HG02870 (cell line): ENCODE results near the gene CSMD2.

ENCODE experiments used
- ATAC-seq: cut with Tn5 transposase; IDR thresholded peaks from one replicate; pipeline ENCODE4 v1.9.1; 2021; ENCODE audit warnings: mild to moderate bottlenecking, moderate library complexity; ENCODE audit not compliant: unreplicated experiment

CSMD2 gene

DNA sequence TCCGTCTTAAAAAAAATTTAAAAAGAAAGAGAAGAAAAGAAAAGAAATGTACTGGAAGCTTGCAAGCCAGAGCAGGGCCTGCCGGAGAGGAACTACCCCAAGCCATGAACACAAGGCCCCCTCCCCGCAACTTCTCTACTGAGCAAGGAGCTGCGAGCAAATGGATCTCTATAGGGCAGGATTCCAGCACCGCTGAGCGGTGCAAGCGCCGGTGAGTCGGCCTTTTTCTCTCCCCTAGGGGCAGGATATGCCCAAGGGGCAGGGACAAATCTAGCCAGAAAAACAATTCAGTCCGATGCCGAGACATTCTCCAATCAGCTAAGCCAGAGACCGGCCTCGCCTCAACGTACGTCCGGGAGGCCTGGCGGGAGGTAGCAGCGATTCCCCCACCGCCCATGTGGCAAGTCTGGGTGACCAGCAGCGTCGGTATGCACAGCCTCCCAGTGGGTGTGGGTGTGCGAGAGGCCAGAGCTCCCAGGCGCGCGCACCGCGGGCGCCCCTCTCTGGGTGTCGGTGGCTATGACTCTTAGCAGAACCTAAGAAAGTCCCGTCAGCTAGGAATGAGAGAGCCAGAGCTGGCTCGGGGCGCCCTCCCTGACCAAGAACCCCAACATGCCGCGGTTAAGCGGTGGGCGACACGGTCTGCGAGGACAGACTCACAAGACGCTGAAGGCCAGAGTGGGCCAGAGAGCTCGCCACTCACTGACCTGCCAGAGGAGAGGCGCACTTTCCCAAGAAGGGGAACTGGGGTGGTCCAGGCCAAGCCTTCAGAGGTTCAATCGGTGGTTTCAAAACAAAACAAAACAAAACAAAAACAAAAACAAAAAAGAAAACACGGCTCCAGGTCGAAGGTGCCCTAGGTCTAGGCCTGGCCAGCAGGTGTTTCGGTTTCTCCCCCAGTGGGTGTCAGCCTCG, 1.9 kb downstream of the CSMD2 start:
- ATAC-seq, result no peak

DNA sequence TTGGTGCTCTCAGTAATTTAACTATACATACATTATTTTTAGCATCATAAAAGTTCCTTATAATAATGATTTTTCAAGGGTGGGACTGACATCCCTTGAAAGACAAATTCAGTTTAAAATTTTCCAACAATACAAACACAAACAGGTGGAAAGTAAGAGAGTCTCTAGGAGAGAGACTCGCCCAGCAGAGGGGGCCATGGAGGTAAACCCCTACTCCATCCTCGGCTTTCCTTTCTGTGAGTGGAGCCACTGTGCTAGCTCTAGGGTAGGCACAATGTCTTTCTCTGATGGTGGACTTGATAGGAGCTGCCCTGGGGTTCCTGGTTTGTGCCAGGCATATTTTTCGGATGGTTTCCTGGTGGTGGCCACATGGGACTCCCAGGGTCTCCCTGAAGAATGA, 8.3 kb downstream of the CSMD2 start:
- ATAC-seq, result no peak

DNA sequence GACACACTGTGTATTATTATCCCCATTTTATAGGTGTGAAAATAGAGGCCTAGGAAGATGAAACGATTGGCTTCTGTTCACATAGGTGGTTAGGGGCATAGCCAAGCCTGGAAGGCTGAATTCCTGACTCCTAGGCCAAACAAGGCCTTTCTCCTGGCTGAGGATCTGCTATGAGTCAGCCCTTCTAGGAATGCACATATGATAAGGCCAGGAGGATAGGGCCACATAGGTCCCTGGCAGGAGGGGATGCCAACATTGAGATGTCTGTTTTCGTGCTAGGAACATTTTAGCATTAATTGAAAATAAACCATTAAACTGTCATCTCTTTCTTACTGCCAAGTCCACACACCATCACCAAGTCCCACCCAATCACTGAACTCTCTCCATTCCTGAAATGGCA, 9.2 kb downstream of the CSMD2 start:
- no peak for ATAC-seq

DNA sequence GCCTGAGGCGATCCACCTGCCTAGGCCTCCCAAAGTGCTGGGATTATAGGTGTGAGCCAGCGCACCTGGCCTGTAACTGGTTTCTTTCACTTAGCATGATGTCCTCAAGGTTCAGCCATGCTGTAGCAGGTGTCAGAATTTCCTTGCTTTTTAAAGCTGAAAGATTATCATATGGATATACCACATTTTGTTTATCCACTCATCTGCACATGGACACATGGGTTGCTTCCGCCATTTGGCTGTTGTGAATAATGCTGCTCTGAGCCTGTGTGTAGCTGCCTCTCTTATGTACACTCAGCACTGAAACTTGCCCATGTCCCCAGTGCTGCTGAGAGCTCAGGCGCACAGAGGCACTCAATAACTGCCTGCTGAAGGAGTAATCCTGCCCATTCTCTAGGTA, 11.8 kb downstream of the CSMD2 start:
- ATAC-seq, result no peak

DNA sequence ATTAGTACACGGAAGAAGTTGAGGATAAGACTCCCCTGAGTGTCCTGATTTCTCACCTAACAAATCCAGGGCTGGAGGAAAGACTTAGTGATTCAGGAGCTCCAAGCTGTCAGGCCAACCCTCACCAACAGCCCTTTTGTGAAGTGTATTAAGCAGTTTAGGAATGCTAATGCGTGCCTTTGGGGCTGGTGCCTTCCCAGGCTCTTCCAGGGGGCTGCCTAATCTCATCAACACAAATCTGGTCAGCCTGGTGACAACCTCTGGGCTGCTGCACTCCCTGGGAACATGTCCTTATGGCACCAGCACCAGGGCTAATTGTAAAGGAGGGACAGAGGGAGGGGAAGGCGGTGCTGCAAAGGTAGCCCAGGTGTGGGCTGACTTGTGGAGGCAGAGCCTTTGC, 15.5 kb downstream of the CSMD2 start:
- no peak for ATAC-seq

DNA sequence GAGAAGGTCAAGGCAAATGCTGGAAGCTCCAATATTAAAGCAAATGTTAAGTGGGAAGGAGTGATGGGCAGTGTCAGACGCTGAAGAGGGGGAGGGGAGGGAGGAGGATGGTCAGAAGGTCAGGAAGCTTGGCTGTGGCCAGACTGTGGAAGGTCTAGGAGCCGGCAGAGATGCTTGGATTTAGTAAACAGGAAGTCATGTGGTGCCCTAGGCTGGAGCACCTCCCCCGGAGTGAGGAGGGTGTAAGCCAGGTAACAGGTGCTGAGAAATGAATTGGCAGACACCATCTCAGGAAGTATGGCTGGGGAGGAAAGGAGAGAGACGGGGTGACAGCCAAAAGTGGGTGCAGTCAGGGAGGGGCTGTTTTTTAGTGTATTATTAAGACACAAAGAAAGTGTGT, 17.7 kb downstream of the CSMD2 start:
- no peak for ATAC-seq

DNA sequence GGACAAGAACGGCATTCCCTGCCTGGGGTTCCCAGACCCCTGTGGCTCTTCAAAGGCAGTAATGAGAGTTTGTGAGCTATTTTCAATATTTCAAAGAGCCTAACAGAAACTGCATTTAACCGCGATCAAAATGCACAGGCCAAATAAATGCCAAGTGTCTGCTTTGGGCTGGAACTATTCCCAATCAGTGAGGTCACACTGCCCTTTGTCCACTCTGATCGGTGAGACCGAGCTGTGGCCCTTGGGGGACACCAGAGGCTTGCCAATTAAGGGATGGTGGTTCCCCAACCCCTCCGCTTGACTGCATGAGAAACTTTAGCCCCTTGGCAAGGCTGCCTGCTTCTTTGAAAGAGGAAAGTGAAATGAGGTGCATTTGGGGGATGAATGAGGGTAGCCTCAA, 20.3 kb downstream of the CSMD2 start:
- ATAC-seq, result no peak

DNA sequence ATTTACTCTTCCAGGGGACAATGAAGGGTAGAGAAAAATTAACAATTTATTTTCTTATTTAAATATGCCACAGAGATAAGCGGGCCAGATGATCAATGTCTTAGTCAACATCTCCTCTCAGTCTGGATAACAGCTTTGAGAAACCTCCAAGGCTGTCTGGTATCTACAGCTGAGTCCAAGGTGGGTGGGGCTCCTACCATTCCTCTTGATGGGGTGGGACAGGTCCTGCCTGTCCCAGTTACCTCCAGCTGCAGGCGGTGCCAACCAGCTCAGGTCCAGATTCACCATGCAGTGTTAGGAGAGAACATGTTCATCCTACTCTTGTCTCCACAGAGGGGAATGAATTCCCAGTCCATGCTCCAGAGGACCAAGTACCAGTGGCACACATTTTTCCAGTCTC, 21.1 kb downstream of the CSMD2 start:
- no peak for ATAC-seq

DNA sequence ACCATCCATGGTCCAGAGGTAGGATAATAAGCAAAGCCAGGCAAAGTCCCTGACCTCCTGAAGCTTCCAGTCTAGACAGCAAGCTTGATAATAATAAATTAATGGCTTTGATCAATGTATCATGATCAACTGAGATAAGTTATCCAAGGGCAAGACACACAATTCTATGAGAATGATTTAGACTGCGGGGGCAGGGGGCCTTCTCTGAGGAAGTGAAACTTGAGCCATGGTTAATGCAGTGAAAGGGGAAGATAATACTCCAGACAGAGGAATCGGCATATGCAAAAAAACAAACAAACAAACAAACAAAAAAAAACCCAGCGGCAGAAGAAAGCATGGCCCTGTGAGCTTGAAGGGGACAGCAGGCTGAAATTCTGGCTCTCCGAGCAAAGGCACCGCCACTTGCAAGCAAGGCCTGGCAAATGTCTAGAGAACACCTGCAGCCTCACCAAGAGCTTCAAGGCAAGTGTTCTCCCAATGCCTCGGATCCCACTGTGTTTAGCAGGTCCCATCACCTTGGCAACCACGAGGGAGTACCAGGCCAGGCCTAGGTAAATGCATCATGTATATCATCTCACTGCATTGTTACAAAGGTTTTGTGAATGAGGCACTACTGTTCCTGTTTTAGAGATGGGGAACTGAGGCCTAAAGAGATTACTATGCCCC, 24.9 kb downstream of the CSMD2 start:
- no peak for ATAC-seq

DNA sequence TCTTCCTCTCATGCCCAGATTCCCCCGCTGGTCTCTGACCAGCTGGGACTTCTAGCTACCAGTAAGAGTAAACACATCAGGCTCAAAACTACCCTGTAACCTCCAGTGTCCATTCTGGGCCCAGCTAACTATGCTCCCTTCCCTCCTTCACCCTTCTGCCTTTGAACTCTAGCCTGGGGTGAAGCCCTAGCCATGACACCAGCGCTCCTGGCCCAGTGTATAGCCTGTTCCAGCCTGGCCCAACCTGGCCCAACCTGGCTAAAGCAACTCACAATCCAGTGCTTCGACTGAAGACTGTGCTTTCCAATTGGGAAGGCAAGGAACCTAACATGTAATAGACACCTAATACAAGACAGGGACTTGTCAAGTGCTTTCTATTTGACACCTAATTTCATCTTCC, 27.6 kb downstream of the CSMD2 start:
- ATAC-seq, result no peak

DNA sequence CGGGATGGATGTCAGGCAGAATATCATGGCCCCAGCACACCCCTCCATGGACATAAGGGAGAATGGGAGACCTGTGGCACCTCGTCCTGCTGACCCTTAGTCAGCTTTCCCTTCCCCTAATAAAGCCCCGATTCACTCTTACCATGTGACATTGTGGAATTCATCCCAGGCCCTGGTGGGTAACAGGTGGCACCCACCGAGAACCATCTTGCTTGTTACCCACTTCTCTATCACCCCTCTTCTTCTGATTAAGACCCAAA, 32.9 kb downstream of the CSMD2 start:
- no peak for ATAC-seq

DNA sequence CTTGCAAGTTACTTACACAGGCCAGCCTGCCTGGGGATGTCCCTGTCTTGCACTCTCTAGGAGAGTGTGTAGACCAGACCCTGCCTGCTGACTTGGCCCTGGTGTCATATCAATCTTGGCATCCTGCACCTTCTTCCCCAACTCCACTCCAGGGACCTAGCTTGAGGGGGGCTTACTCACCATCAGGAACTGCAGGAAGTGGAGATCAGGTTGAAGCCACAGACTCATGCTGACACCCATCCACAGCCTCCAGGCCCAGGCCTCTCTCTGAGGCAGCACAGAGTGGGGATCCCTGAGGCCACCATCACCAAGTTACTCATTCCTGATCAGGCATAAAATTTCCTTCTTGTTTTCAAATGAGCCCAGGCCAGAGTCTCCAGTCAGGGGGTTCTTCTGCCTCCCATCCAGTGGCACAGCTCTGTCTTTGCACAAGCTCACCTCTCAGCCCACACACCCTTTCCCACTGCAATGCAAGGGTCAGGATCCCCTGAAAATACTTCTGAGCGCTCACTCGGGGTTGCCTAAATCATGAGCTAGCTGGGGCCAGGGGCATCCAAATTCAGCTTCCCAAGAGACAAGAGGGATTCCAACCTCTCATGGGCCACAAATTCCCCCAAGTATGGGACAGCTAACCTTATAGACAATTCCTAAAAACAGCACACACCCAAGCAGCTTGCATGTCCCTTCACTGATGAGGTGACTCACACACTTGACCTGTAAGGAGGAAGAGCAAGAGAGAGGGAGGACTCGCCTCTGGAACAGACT, 33.5 kb downstream of the CSMD2 start:
- no peak for ATAC-seq

DNA sequence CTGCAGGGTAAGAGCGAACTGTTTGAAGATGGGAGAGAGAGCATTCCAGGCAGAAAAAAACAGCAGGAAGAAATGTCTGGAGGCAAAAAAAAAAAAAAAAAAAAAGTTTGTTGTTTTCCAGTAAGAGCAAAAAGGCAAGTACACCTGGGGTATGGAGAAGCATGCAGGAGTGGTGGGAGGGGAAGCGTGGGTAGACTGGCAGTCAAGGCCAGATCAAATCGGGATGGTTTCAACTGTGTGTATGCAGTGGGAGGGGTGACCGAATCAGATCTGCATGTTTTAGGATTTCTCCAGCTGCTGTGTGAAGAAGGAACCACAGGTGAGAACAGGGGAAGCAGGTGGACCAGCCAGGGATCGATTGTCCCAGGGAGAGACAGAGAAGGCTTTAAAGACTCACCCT, 34.7 kb downstream of the CSMD2 start:
- ATAC-seq, result no peak

DNA sequence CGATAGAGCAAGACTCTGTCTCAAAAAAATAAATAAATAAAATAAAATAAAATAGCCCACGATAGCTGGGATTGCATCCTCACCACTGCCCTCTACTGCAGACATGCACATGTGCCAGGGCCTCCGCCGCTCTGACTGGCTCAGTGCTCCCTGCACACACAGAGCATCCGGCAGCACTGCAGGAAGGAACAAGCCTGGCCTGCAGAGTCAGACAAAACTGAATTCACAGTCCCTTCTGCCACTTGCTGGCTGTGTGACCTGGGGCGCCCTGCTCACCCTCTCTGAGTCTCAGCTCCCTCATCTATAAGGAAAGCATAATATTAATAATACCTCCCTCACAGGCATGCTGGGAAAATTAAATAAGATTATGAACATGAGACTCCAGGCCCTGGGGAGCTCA, 35.4 kb downstream of the CSMD2 start:
- ATAC-seq, result no peak

DNA sequence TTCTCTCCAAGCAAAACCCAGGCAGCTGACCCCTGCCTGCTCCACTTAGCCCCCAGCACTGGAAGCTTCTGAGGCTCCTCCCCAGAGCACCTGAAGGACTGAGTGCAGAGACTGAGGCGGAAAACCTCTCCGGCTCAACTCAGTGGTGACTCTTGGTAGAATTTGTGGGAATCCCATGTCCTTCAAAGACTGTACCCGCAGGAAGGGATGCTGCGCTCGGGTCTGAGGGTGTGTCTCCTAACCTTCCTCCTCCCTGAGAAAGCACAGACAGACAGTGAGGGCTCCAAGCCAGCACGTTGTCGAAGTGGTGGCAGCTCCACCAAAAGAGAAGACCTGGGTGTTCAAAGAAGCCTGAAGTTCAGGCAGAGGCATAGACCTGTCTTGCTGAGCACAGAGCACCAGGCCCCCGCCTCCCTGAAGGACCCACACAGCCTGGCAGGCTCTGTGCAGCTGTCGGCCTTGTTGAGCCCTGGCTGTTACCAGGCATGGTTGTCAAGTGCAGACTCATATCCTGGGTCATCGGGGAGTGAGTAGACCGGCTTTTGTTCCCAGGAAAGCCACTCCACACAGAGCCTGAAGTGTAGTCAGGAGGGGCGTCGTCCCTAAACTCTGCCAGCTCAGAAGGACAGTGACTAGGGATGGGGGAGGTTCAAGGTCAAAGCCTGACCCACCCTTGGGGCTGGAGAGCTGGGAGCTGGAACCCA, 36.7 kb downstream of the CSMD2 start:
- ATAC-seq, result no peak

DNA sequence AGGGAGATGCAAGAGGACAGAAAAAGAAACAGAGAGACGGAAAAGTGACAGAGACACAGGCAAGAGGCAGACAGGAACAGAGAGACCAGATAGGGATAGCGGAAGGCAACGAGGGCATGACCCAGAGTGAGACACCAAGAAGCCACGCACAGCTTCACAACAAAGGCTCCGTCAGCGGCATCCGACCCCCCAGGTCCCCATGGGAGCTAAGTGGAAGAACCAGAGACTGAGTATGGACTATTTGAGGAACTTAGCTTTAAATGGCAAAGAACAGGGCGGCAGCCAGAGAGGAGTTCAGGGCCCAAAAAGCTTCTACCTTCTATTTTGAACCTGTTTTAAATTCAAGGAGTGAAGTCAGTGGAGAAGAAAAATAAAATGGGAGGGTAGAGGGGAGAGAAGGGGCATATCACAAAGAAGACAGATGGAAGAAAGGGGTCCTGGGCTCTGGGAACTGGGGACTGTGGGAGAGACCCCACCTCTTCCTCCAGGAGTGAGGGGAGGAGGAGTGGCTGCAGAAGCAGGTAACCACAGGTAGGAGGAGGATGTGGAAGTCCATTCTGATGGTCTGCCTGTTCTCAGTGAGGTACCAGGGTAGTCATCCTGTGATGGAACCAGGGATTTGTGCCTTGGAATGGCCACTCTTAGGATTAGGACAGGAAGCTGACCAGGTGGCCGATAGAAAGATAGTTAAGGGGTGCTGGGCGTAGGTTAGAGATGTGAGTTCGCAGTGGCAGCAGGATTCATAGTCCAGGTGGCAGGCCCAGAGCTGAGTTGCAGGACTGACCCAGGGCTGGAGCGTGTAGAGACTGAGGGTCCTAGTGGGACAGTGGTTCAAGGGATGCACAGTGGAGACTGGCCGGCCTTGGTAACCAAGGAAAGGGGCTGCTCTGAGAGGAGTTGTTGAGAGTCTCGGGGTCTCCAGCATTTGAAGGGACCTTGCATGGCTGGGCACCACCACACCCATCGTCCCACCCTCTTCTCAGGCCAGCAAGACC, 37.7 kb downstream of the CSMD2 start:
- ATAC-seq, result no peak

DNA sequence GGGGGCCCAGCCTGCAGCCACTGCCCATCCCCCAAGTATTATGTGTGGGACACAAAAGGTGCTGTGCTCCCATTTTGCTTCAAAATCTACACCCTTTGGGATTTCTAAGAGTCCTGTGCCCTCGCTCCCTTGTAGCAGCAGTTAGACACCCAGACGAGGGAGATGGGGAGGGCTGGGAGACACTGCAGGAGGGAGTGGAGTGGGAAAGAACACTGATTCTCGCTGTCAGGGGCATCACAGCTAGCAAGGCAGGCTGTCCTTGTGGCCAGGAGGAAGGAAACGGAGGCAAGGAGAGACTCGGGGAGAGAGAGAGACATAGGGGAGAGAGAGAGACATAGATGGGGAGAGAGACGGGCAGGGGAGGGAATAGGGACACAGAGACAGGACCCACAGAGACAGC, 38.5 kb downstream of the CSMD2 start:
- ATAC-seq, result no peak

DNA sequence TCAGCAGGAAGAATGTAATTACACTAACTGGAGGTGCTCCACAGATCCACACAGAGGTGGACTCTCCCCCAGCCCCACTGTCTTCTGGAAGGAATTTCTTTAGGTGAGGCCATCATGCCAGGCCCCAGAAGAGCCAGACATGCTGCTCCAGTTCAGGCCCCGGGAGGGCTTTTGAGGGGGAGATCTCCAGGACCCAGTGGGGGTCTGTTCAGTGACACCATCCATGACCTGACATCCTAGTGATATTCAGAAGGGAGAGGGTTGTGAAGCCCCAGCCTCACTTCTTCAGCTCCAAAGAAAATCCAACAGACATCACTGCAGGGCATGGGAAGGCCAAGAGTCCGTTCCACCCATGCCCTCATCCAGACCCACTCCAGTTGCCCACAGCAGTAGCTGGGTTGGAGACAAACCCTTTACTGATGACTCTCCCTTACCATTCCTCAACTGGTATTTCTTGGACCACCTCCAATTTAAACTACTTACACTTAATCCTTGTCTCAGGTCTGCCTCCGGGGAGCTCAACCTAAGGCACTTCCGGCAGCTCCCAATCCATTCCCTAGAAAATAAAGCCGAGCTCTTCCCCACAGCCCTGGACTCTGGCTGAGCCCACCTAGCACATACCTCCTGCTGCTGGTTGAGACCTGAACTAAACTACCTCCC, 39.2 kb downstream of the CSMD2 start:
- no peak for ATAC-seq

DNA sequence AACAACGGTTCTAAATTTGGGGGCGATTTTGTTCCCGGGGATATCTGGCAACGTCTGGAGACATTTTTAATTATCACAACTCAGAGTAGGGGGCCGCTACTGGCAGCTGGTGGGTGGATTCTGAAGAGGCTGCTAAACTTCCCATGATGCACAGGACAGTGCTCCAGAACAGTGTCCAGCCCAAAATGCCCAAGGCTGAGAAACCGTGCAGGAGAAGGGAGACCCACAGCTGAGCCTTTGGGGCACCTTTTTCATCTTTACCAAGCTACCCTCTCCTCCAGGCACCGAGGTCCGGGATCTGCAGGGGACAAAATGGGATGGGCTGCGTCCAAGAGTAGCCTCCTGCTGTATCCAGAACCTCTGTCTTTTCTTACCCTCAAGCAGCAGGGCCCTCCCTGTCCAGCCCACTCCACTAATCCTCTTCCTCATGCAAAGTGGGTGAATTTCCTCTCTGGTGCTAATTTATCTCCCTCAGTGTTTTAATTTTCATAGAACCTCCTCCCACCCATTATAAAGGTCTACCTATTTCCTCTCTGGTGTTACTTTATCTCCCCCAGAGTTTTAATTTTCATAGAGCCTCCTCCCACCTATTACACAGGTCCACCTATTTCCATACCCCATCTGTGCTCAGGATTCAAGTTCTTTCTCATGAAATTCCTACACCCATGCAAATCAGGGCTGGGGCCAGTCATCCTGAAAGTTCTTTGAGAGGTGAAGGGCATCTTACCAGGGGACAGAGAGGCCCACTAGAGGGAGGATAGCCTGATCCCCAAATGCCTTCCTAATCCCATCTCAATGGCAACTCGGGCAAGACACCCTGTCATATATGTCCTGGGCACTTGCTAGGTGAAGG, 42.7 kb downstream of the CSMD2 start:
- ATAC-seq, result no peak
